ENCODE results near the gene CUL1. TPM values are rescaled to one million over a fixed set of nuclear protein-coding genes. Genes with fewer than 3 reads are reported as not detected.

Gene CUL1
- total RNA-seq, 2 donors from 2014 or later, result 35.0 to 42.1 TPM

GRCh38 chr7:148824864-148825263 lies 126.2 kb downstream of the CUL1 start:
- Mint-ChIP-seq H3K27ac (no peak overlapping the region), H3K27me3 (ENCODE audit: insufficient read depth) (no peaks in the 10 kb centered on the region), H3K4me1 (peaks cover 9% of the 10 kb centered on the region), H3K9me3 (no peaks in the 10 kb centered on the region), H3K36me3 (ENCODE audit: low read depth) (peaks cover 24% of the 10 kb centered on the region), H3K4me3 (no peak overlapping the region)
- TF ChIP-seq, protein P1, sequence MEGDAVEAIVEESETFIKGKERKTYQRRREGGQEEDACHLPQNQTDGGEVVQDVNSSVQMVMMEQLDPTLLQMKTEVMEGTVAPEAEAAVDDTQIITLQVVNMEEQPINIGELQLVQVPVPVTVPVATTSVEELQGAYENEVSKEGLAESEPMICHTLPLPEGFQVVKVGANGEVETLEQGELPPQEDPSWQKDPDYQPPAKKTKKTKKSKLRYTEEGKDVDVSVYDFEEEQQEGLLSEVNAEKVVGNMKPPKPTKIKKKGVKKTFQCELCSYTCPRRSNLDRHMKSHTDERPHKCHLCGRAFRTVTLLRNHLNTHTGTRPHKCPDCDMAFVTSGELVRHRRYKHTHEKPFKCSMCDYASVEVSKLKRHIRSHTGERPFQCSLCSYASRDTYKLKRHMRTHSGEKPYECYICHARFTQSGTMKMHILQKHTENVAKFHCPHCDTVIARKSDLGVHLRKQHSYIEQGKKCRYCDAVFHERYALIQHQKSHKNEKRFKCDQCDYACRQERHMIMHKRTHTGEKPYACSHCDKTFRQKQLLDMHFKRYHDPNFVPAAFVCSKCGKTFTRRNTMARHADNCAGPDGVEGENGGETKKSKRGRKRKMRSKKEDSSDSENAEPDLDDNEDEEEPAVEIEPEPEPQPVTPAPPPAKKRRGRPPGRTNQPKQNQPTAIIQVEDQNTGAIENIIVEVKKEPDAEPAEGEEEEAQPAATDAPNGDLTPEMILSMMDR (conservative IDR thresholded peaks at IDR 0.05), result no peak
- H3K4me3 ChIP-seq (ENCODE audit: low read length), result no peak overlapping the region
- no peaks in the 10 kb centered on the region for H3K9me3 ChIP-seq (ENCODE audit: control insufficient read depth, low read length)
- WGBS, 2 experiments (ENCODE audit: insufficient coverage in 1 of 2, insufficient read length in 1 of 2), result 100% methylated on average over 1 to 2 of the region's 2 CpGs
- H3K27ac ChIP-seq (ENCODE audit: low read depth, low read length), result no peak overlapping the region
- no peak for DNase-seq
- H3K4me1 ChIP-seq (ENCODE audit: control insufficient read depth, insufficient read depth, low read length), result no peaks in the 10 kb centered on the region
- H3K9ac ChIP-seq (ENCODE audit: extremely low read depth, low read length, poor library complexity, severe bottlenecking), result no peak overlapping the region
- H3K27me3 ChIP-seq (ENCODE audit: control insufficient read depth, insufficient read depth, low read length, poor library complexity, severe bottlenecking), result no peaks in the 10 kb centered on the region
- peaks cover 40% of the 10 kb centered on the region for H3K36me3 ChIP-seq (ENCODE audit: control insufficient read depth, insufficient read depth, low read length)

DNA sequence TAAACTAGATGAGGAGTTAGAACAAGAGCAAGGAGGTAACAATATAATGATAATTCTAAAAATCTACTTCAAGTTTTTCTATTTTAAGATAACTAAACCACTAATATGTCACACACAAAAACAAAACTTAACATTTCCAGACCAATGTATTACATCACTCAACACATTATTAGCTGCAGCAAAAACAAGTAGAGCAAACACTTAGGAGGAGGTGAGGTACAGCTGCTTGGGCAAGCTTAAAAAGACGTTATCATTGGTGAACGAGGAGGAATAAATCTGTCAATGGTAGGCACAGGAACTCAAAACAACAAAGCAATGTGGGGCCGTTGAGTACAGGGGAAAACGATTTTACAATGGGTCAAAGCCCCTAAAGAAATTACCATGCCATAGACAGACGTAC lies 126.6 kb downstream of the CUL1 start:
- no peaks in the 10 kb centered on the region for H3K27me3 Mint-ChIP-seq (ENCODE audit: insufficient read depth)
- Histone ChIP-seq H3K27ac (ENCODE audit: low read depth, low read length) (no peak overlapping the region), H3K4me3 (ENCODE audit: low read length) (no peak overlapping the region), H3K27me3 (ENCODE audit: control insufficient read depth, insufficient read depth, low read length, poor library complexity, severe bottlenecking) (no peaks in the 10 kb centered on the region), H3K9ac (ENCODE audit: extremely low read depth, low read length, poor library complexity, severe bottlenecking) (no peak overlapping the region), H3K36me3 (ENCODE audit: control insufficient read depth, insufficient read depth, low read length) (peaks cover 42% of the 10 kb centered on the region), H3K9me3 (ENCODE audit: control insufficient read depth, low read length) (no peaks in the 10 kb centered on the region), H3K4me1 (ENCODE audit: control insufficient read depth, insufficient read depth, low read length) (no peaks in the 10 kb centered on the region)
- TF ChIP-seq, protein P1 (conservative IDR thresholded peaks at IDR 0.05), result no peak
- 95 to 100% methylated on average over 2 to 5 of the region's 5 CpGs for WGBS, 2 experiments (ENCODE audit: insufficient coverage in 1 of 2, insufficient read length in 1 of 2)
- peaks cover 5% of the 10 kb centered on the region for H3K4me1 Mint-ChIP-seq
- H3K4me3 Mint-ChIP-seq, result no peak overlapping the region
- no peaks in the 10 kb centered on the region for H3K9me3 Mint-ChIP-seq
- H3K27ac Mint-ChIP-seq, result no peak overlapping the region
- DNase-seq, result no peak
- peaks cover 26% of the 10 kb centered on the region for H3K36me3 Mint-ChIP-seq (ENCODE audit: low read depth)

DNA sequence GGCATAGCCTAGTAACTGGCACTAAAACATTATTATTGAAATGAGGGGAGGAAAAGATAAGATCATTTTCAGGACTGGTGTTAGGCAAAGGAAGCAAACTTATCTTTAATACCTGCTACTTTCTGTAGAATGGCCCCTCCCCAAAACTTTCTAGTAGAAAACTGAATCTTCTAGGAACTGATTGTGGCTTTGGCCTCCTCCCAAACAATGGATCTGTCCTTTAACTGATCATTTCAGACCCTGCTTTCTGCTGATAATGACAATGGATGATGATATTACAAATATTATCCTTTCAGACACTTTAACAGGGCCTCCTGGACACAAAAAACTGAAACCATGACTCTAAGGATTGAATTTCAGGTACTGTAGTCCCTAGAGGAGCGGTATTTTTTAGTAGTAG lies 130.3 kb downstream of the CUL1 start:
- H3K4me3 Mint-ChIP-seq, result no peak overlapping the region
- no peaks in the 10 kb centered on the region for H3K27me3 Mint-ChIP-seq (ENCODE audit: insufficient read depth)
- H3K4me1 Mint-ChIP-seq, result no peaks in the 10 kb centered on the region
- peaks cover 45% of the 10 kb centered on the region for H3K36me3 ChIP-seq (ENCODE audit: control insufficient read depth, insufficient read depth, low read length)
- H3K27me3 ChIP-seq (ENCODE audit: control insufficient read depth, insufficient read depth, low read length, poor library complexity, severe bottlenecking), result no peaks in the 10 kb centered on the region
- no peak overlapping the region for H3K27ac ChIP-seq (ENCODE audit: low read depth, low read length)
- H3K36me3 Mint-ChIP-seq (ENCODE audit: low read depth), result peaks cover 30% of the 10 kb centered on the region
- H3K9me3 ChIP-seq (ENCODE audit: control insufficient read depth, low read length), result no peaks in the 10 kb centered on the region
- WGBS, 2 experiments (ENCODE audit: insufficient coverage in 1 of 2, insufficient read length in 1 of 2), result 93% methylated on average over 1 of the region's 1 CpG; no CpG with 5 or more reads in 1 of the 2 experiments
- DNase-seq, result no peak
- no peak overlapping the region for H3K4me3 ChIP-seq (ENCODE audit: low read length)
- H3K9ac ChIP-seq (ENCODE audit: extremely low read depth, low read length, poor library complexity, severe bottlenecking), result no peak overlapping the region
- H3K4me1 ChIP-seq (ENCODE audit: control insufficient read depth, insufficient read depth, low read length), result no peaks in the 10 kb centered on the region
- TF ChIP-seq, protein P1 (conservative IDR thresholded peaks at IDR 0.05), result no peak
- H3K27ac Mint-ChIP-seq, result no peak overlapping the region
- H3K9me3 Mint-ChIP-seq, result no peaks in the 10 kb centered on the region
